IMR-90 (cell line): ENCODE results near the gene RND1.

Experiments
- POLR2A ChIP-seq: IDR thresholded peaks from 2 replicates; pipeline ENCODE4 v1.6.1; 2012; ENCODE audit warnings: mild to moderate bottlenecking, low read depth, low read length
- RAD21 ChIP-seq: IDR thresholded peaks from 2 replicates; pipeline ENCODE4 v1.6.1; 2012; ENCODE audit warnings: low read length, improper control_type of control experiment

DNA sequence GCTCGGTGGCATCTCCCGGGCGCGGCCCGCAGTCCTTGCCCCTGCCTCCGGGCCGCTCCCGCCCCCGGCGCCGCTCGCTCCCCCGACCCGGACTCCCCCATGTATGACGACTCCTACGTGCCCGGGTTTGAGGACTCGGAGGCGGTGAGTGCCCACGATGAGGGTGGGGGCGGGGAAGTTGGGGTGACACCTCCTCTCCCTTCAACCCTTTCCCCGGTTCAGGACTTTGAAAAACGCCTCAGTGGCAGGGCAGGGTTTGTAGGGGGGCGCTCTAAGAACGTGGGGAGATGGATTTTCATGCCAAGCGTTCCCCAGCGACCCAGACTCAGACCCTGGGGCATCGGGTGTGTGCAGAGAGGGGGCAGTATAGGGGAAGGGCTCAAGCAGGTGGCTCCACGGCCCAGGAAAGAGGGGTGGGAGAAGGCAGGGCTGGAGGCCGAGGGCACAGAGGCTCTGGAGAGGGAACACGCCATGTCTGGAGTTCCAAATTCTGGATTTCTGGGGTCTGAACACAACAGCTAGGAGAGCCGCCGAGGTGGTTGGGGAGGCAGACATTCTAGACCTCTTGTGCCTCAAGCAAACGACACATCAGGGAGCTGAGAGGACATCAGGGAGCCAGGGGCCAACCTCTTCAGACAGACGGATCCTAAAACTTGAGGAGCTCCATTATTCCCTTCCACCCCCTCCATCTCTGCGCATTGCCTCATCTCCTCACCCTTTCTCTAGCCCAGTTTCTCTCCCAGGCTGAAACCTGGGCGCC is 46.7 kb downstream of the RND1 start:
- TF ChIP-seq POLR2A (no peak), RAD21 (no peak)
